Fibroblast of mammary gland (primary cell): Measurements from ENCODE around the gene OPALIN.
"Not testable (repeated sequence)": the region's sequence is repeated elsewhere in the genome, so short reads cannot be mapped to it uniquely, and the experiment has no call there.

ENCODE experiments used
- DNase-seq: peaks from one replicate; pipeline ENCODE4 v3.0.0-alpha.2; 2010; ENCODE audit warnings: low read depth
- H3K4me3 ChIP-seq: 2 replicates; pipeline ENCODE4 v1.5.1; 2011; ENCODE audit warnings: low read depth, mild to moderate bottlenecking, low read length, moderate library complexity; ENCODE audit not compliant: control insufficient read depth
- TF ChIP-seq, protein P1 (sequence below): conservative IDR thresholded peaks from 2 replicates; pipeline ENCODE4 v1.5.1; 2011; ENCODE audit warnings: low read depth, low read length, inconsistent platforms; ENCODE audit not compliant: control insufficient read depth, insufficient read depth

Gene OPALIN

GRCh38 chr10:96319754-96320474, 38.9 kb downstream of the OPALIN start:
- no peak overlapping the region for H3K4me3 ChIP-seq
- peak; percentile 3 for DNase-seq
- TF ChIP-seq, protein P1, sequence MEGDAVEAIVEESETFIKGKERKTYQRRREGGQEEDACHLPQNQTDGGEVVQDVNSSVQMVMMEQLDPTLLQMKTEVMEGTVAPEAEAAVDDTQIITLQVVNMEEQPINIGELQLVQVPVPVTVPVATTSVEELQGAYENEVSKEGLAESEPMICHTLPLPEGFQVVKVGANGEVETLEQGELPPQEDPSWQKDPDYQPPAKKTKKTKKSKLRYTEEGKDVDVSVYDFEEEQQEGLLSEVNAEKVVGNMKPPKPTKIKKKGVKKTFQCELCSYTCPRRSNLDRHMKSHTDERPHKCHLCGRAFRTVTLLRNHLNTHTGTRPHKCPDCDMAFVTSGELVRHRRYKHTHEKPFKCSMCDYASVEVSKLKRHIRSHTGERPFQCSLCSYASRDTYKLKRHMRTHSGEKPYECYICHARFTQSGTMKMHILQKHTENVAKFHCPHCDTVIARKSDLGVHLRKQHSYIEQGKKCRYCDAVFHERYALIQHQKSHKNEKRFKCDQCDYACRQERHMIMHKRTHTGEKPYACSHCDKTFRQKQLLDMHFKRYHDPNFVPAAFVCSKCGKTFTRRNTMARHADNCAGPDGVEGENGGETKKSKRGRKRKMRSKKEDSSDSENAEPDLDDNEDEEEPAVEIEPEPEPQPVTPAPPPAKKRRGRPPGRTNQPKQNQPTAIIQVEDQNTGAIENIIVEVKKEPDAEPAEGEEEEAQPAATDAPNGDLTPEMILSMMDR, result no peak

GRCh38 chr10:96317067-96317833, 41.6 kb downstream of the OPALIN start:
- TF ChIP-seq, protein P1, result no peak
- DNase-seq, result no peak
- no peak overlapping the region for H3K4me3 ChIP-seq

- no peak for DNase-seq
- no peak overlapping the region for H3K4me3 ChIP-seq
- TF ChIP-seq, protein P1, result no peak
These were observed 45.5 kb downstream of the OPALIN start for GRCh38 chr10:96313344-96313743.

DNA sequence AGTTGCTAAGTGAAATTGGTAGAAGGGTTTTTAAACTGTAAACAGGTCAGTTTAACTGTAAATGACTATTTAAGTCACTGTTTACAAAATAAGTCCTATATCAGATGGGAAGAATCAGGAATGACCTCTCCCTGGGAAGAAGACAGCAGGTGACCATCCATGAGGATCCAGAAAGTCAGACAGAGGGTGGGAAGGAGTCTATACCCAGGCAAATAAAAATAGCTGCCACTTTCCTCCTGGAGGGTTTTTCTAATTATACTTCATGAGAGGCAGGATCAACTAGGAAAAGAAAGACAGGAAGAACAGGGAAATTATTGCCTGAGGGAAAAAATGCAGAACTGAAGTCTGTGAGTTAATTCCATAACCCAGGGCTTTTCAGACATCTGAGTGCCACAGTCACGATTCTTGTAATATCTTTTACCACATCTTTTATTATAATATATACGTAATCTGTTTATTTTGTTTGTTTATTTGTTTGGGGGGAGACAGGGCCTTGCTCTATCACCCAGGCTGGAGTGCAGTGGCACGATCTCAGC, 47.6 kb downstream of the OPALIN start:
- no peak overlapping the region for H3K4me3 ChIP-seq
- TF ChIP-seq, protein P1, result no peak
- no peak for DNase-seq

DNA sequence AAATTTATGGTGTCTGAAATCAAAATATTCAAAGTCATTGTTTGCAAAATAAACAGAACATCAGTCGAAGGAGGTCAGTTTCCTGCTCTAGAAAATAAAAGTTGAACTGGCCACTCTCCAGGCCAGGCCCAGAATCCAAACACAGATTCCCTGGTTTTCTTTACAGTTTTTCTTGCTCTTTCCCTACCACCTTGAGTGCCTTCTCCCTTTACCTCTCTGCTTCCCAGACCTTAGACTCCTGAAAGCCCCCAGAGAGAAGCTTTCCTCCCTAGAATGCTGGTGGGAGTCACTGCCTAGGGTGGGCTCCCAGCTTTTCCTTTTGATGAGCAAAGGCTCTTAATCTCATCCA, 48.5 kb downstream of the OPALIN start:
- no peak overlapping the region for H3K4me3 ChIP-seq
- DNase-seq, result no peak
- TF ChIP-seq, protein P1, result no peak

GRCh38 chr10:96309628-96310320, 49.0 kb downstream of the OPALIN start:
- DNase-seq, result no peak
- TF ChIP-seq, protein P1, result no peak
- H3K4me3 ChIP-seq, result no peak overlapping the region

GRCh38 chr10:96308854-96309253, 49.9 kb downstream of the OPALIN start:
- not testable (repeated sequence) for DNase-seq, H3K4me3 ChIP-seq
